Measurements from ENCODE around the gene BIRC2.

DNA sequence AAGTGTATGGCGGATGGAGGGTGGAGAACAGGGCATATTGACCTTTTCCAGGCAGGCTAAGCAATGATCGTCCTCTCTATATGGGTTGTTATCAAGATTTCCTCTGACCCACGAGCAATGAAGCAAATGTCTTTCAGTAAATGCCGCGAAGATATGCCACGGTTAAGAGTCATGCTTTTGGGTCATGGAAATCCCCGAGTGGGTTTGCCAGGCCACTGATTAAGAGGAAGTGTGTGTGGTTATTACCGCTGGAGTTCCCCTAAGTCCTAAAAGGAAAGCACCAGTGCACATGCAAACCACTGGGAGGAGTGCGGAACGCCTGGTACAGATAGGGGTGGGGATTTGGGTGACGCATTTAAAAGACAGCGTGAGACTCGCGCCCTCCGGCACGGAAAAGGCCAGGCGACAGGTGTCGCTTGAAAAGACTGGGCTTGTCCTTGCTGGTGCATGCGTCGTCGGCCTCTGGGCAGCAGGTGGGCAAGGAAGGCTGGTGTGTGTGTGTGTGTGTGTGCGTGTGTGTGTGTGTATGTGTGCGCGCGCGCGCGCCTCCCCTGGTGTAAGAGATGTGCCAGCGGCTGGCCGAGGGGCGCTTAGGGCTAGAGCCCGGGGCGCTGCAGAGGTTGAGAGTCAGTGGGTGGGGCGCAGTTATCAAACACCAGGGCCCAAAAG lies 29.8 kb upstream of the BIRC2 start, which contains the start of gene BIRC3:
- TF ChIP-seq KDM1A (IDR thresholded peaks at IDR 0.05; ENCODE audit: borderline replicate concordance): no peak
- no peak for TF ChIP-seq EZH2 (IDR thresholded peaks at IDR 0.05; ENCODE audit: borderline replicate concordance, control insufficient read depth, low read depth, low read length)
- no peak for TF ChIP-seq HCFC1 (IDR thresholded peaks at IDR 0.05; ENCODE audit: low read length)
- TF ChIP-seq, protein P1, sequence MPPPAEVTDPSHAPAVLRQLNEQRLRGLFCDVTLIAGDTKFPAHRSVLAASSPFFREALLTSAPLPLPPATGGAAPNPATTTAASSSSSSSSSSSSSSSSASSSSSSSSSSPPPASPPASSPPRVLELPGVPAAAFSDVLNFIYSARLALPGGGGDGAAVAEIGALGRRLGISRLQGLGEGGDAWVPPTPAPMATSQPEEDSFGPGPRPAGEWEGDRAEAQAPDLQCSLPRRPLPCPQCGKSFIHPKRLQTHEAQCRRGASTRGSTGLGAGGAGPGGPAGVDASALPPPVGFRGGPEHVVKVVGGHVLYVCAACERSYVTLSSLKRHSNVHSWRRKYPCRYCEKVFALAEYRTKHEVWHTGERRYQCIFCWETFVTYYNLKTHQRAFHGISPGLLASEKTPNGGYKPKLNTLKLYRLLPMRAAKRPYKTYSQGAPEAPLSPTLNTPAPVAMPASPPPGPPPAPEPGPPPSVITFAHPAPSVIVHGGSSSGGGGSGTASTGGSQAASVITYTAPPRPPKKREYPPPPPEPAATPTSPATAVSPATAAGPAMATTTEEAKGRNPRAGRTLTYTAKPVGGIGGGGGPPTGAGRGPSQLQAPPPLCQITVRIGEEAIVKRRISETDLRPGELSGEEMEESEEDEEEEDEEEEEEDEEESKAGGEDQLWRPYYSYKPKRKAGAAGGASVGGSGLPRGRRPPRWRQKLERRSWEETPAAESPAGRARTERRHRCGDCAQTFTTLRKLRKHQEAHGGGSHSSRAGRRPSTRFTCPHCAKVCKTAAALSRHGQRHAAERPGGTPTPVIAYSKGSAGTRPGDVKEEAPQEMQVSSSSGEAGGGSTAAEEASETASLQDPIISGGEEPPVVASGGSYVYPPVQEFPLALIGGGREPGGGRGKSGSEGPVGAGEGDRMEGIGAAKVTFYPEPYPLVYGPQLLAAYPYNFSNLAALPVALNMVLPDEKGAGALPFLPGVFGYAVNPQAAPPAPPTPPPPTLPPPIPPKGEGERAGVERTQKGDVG (CRISPR knock-in tag; IDR thresholded peaks at IDR 0.05): no peak
- TF ChIP-seq, protein P2, sequence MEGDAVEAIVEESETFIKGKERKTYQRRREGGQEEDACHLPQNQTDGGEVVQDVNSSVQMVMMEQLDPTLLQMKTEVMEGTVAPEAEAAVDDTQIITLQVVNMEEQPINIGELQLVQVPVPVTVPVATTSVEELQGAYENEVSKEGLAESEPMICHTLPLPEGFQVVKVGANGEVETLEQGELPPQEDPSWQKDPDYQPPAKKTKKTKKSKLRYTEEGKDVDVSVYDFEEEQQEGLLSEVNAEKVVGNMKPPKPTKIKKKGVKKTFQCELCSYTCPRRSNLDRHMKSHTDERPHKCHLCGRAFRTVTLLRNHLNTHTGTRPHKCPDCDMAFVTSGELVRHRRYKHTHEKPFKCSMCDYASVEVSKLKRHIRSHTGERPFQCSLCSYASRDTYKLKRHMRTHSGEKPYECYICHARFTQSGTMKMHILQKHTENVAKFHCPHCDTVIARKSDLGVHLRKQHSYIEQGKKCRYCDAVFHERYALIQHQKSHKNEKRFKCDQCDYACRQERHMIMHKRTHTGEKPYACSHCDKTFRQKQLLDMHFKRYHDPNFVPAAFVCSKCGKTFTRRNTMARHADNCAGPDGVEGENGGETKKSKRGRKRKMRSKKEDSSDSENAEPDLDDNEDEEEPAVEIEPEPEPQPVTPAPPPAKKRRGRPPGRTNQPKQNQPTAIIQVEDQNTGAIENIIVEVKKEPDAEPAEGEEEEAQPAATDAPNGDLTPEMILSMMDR (IDR thresholded peaks at IDR 0.05 in 2 of 3, conservative IDR thresholded peaks at IDR 0.05 in 1 of 3; ENCODE audit: control insufficient read depth in 2 of 3, extremely low read depth in 1 of 3, insufficient read depth in 1 of 3, low read depth in 3 of 3, low read length in 3 of 3): peak in 2 of 3 experiments; percentile 14 to 20; a peak in 2 of 6 replicates
- TF ChIP-seq GABPA (IDR thresholded peaks at IDR 0.05; ENCODE audit: low read depth): peak; percentile 72
- peak; percentile 99 for TF ChIP-seq POLR2AphosphoS5 (IDR thresholded peaks at IDR 0.05; ENCODE audit: low read length)
- TF ChIP-seq, protein P3, sequence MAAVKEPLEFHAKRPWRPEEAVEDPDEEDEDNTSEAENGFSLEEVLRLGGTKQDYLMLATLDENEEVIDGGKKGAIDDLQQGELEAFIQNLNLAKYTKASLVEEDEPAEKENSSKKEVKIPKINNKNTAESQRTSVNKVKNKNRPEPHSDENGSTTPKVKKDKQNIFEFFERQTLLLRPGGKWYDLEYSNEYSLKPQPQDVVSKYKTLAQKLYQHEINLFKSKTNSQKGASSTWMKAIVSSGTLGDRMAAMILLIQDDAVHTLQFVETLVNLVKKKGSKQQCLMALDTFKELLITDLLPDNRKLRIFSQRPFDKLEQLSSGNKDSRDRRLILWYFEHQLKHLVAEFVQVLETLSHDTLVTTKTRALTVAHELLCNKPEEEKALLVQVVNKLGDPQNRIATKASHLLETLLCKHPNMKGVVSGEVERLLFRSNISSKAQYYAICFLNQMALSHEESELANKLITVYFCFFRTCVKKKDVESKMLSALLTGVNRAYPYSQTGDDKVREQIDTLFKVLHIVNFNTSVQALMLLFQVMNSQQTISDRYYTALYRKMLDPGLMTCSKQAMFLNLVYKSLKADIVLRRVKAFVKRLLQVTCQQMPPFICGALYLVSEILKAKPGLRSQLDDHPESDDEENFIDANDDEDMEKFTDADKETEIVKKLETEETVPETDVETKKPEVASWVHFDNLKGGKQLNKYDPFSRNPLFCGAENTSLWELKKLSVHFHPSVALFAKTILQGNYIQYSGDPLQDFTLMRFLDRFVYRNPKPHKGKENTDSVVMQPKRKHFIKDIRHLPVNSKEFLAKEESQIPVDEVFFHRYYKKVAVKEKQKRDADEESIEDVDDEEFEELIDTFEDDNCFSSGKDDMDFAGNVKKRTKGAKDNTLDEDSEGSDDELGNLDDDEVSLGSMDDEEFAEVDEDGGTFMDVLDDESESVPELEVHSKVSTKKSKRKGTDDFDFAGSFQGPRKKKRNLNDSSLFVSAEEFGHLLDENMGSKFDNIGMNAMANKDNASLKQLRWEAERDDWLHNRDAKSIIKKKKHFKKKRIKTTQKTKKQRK (IDR thresholded peaks at IDR 0.05; ENCODE audit: low read depth, low read length): no peak
- TF ChIP-seq NRF1 (conservative IDR thresholded peaks at IDR 0.05; ENCODE audit: low read depth, low read length): 0 out of 2 replicates have a peak, but pooled peaks have one; percentile 20

Data from GM12878 (cell line).